GM18499 (cell line): ENCODE data around the gene AMD1.
"Not testable (repeated sequence)": the region's sequence is repeated elsewhere in the genome, so short reads cannot be mapped to it uniquely, and the experiment has no call there.

Experiments
- ATAC-seq: cut with Tn5 transposase; IDR thresholded peaks from one replicate; pipeline ENCODE4 v1.9.1; 2021; ENCODE audit warnings: moderate number of reproducible peaks; ENCODE audit not compliant: insufficient read depth, unreplicated experiment

AMD1 gene

GRCh38 chr6:110876806-110877564 is 2.4 kb downstream of the AMD1 start:
- ATAC-seq = no peak

DNA sequence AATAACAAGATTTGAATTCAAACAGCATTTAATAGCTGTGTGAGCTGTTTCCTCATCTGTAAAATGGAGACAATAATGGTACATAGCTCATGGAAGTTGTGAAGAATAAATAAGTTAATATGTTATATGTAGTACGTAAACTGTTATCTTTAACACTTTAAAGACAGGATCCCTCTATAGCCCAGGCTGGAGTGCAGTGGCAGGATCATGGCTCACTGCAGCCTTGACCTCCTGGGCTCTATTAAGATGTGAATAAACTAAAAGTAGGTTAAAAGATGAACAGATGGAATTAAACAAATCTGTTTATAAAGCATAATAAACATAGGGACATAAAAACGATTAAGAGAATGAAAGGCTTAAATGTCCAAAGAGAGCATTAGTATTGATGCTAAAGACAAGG is 3.0 kb downstream of the AMD1 start:
- no peak for ATAC-seq

GRCh38 chr6:110878751-110879522 is 4.4 kb downstream of the AMD1 start:
- ATAC-seq = no peak

DNA sequence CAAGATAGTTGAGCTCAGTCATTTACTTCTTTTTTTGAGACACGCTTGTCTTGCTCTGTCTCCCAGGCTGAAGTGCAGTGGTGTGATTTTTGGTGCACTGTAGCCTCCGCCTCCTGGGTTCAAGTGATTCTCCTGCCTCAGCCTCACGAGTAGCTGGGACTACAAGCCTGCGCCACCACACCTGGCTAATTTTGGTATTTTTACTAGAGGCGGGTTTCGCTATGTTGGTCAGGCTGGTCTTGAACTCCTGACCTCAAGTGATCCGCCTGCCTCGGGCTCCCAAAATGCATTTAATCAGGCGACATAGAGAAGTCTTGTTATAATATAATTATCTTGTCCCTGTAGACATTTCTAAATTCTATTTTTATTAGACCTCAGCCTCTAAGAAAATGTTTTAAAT is 6.1 kb downstream of the AMD1 start:
- ATAC-seq = no peak

GRCh38 chr6:110881546-110882273 is 7.1 kb downstream of the AMD1 start:
- ATAC-seq = no peak

DNA sequence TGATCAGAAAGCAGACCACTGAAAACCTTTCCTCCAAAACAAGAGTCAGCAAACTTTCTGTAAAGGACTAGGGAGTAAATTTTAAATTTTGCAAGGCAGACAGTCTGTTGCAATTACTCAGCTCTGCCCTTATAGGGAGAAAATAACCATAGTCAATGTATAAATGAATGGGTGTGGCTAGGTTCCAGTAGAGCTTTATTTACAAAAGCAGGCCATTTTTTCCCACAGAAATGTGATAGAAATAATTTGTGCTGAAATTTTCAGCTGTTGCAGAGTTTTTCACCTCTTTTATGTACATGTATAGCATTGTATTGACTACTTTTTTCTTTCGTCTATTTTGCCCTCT is 7.7 kb downstream of the AMD1 start:
- no peak for ATAC-seq

DNA sequence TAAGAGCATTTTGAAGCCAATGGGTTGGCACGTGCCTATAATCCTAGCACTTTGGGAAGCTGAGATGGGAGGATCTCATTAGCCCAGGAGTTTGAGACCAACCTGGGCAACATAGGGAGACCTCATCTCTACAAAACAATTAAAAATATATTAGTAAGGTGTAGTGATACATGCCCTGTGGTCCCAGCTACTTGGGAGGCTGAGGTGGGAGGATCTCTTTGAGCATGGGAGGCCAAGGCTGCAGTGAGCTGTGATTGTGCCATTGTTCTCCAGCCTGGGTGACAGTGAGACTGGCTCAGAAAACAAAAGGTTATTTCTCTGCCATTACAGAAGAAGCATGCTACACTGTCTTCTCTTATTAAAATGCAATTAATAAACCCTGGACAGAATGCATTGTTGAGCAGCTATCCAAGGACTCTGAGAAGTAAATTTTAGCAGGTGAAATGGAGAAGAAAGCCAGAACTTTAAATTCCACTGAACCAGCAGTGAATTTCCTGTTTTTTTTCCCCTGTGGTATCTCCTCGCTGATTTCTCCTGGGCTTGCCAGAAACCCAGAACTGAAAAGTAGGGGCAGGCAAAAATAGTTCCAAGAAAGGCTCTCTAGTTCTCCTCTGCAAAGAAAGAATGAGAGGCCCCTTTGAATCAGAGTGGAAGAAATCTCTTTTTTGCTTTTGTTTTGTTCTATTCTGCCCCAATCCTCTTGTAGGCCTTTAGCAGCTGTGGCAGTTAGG is 8.4 kb downstream of the AMD1 start:
- ATAC-seq = no peak

DNA sequence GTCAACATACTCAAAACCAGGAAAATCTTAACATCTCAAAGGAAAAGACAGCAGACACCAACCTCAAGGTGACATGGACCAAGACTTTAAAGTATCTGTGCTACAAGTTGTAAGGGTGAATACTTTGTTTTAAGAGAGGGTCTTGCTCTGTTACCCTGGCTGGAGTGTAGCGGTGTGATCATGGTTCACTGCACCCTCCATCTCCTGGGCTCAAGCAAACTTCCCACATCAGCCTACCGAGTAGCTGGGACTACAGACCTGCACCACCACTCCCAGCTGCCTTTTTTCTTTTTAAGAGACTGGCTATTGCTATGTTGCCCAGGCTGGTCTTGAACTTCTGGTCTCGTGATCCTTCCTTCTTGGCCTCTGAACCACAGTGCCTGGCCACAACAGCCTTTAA is 9.7 kb downstream of the AMD1 start:
- ATAC-seq = no peak

DNA sequence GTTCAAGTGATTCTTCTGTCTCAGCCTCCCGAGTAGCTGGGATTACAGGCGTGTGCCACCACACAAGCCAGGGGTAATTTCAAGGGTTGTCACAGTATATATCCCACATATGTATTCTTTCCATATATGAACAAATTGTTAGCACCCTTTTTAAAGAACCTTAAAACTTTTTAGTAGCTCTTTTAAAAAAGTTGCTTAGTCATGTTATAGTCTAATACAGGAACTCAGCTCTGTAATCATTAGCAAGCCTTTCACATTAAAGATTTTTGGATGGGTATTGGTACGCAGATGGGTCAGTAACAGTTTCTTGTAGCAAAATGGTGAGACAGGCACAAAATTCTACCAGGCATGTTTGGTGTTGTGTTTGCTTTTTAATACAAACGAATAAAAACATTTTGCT is 10.9 kb downstream of the AMD1 start:
- no peak for ATAC-seq

- no peak for ATAC-seq
Measured at GRCh38 chr6:110886555-110887167, 12.1 kb downstream of the AMD1 start.

GRCh38 chr6:110890288-110890687 is 15.7 kb downstream of the AMD1 start:
- no peak for ATAC-seq

- no peak for ATAC-seq
Measured at GRCh38 chr6:110895907-110896608, 21.5 kb downstream of the AMD1 start.

GRCh38 chr6:110897433-110897832 is 22.8 kb downstream of the AMD1 start:
- ATAC-seq = no peak

DNA sequence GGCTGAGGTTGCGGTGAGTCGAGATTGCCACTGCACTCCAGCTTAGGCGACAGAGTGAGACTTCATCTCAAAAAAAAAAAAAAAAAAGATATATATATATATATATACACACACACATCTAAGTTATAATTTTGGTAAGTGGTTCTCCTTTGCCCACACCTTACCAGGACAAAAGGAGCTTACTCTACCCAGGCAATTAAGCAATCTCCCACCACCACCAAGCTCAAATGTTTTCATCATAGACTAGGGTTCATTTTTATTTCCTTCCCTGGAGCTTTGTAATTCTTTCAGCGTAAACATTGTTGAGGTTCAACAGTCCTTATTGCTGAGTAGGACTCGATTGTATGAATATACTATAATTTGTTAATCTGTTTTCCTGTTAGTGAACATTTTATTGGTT is 23.5 kb downstream of the AMD1 start:
- no peak for ATAC-seq

DNA sequence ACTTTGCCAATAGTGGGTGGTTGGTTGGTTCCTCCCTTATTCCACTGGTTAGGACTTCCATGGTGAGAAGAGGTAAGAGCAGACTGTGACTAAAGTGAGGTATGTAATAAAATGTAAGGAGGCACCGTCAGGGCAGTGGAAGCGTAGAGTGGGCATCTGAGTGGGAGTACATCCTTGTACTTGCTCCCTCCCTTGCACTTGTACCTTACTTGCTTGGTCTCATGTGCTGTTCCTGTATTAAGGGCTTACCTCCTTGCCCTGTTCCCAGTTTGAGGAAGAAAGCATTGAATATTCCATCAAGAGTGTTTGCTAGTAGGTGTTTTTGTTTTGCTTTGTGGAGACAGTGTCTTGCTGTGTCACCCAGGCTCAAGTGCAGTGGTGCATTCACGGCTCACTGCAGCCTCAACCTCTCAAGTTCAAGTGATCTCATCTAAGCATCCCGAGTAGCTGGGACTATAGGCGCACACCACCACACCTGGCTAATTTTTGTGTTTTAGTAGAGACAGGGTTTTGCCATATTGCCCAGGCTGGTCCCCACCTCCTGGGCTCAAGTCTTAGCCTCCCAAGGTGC is 25.5 kb downstream of the AMD1 start:
- no peak for ATAC-seq

- not testable (repeated sequence) for ATAC-seq
Measured at GRCh38 chr6:110901601-110902000, 27.0 kb downstream of the AMD1 start.

DNA sequence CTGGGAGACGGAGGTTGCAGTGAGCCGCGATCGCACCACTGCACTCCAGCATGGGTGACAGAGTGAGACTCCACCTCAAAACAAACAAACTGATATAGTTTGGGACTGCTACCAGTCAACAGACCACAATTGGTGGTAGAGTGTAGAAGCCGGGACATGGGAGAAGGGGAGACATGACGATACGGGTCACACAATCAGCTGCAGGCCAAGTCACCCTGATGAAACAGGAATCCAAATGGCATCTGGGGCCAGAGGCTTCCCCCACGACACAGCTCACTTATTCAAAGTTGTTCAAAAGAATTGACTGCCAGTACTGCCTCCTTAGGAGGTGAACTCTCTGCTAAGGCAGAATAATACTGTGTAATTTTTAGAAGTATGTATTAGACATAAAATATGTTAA is 27.5 kb downstream of the AMD1 start:
- ATAC-seq = no peak

GRCh38 chr6:110906273-110906672 is 31.7 kb downstream of the AMD1 start:
- not testable (repeated sequence) for ATAC-seq

- no peak for ATAC-seq
Measured at GRCh38 chr6:110930781-110931180, 56.2 kb downstream of the AMD1 start.
